Measurements from ENCODE around the gene FBXO9.

- no peak for TF ChIP-seq CTCF (IDR thresholded peaks at IDR 0.05)
- no peak for TF ChIP-seq POLR2A (IDR thresholded peaks at IDR 0.05)
- no peak for TF ChIP-seq POLR2AphosphoS5 (IDR thresholded peaks at IDR 0.05; ENCODE audit: insufficient read depth in 1 of 2, low read depth in 1 of 2)
Observed at GRCh38 chr6:53067849-53068361, 2.7 kb downstream of the FBXO9 start.
